Parietal lobe (tissue), 1 donor: ENCODE results near the gene XPC. TPM values are rescaled to one million over a fixed set of nuclear protein-coding genes. Genes with fewer than 3 reads are reported as not detected.

ENCODE experiments used
- total RNA-seq: library from RNA; depleted of rRNA; stranded (reverse); fragments of >200 nt; gene quantifications from one replicate; pipeline ENCODE4 v1.2.3, GENCODE V29; 2014

Gene XPC
- 26.3 TPM for total RNA-seq

GRCh38 chr3:14178247-14179113, at the start of gene XPC, which contains the start of gene LSM3:
XPC (minus strand) TSS chr3:14178601; CDS start chr3:14178568, 33 bp downstream.
LSM3 (plus strand) TSS chr3:14178817; CDS start chr3:14178861, 44 bp downstream.

GRCh38 chr3:14124615-14125192, 53.7 kb downstream of the XPC start, which contains the start of the genes CHCHD4 and TMEM43:
CHCHD4 (minus strand) TSS chr3:14124870; CDS start chr3:14124676, 194 bp downstream.
TMEM43 (plus strand) TSS chr3:14125052; CDS start chr3:14125194, 142 bp downstream.

Other genes with a start within 250 kb of the XPC start
- gene CHCHD4, start 53.7 kb downstream of the XPC start, total RNA-seq: 9.4 TPM
- 42.3 TPM for gene TMEM43, start 53.5 kb downstream of the XPC start, total RNA-seq
- 9.7 TPM for gene LSM3, start 216 bp upstream of the XPC start, total RNA-seq
- gene SLC6A6, start 224.0 kb upstream of the XPC start, total RNA-seq: 34.4 TPM